CD8-positive, alpha-beta memory T cell (primary cell): ENCODE measurements around the gene SNX5. TPM values are rescaled to one million over a fixed set of nuclear protein-coding genes. Genes with fewer than 3 reads are reported as not detected.
"Not testable (repeated sequence)": the region's sequence is repeated elsewhere in the genome, so short reads cannot be mapped to it uniquely, and the experiment has no call there.

ENCODE experiments used
- CTCF ChIA-PET: fragments of 350-600 bp; sonication (Branson Sonifier 250); formaldehyde crosslinking; loops from one replicate; lab custom pipeline; 2021; ENCODE audit warnings: antibody characterized with exemption; lab: Charles Lee
- POLR2A ChIA-PET: fragments of 350-600 bp; sonication (Branson Sonifier 250); formaldehyde crosslinking; loops from one replicate; lab custom pipeline; 2021; ENCODE audit warnings: antibody characterized with exemption; lab: Charles Lee
- DNase-seq, 5 donors: peaks; one replicate each; pipeline versions ENCODE4 v3.0.0 to v3.0.0-alpha.2; 2020 to 2022; ENCODE audit warnings: mixed read lengths in 1 of 5
- H3K27ac ChIP-seq: one replicate; pipeline ENCODE4 v1.7.0; 2013; ENCODE audit warnings: low read depth, mild to moderate bottlenecking, low read length, moderate library complexity
- H3K27me3 ChIP-seq: 2 replicates; pipeline ENCODE4 v1.7.0; 2013; ENCODE audit warnings: low read length, mild to moderate bottlenecking; ENCODE audit not compliant: insufficient read depth, poor library complexity, severe bottlenecking
- H3K36me3 ChIP-seq: 2 replicates; pipeline ENCODE4 v1.7.0; 2013; ENCODE audit warnings: mild to moderate bottlenecking, low read length, moderate library complexity; ENCODE audit not compliant: insufficient read depth
- H3K4me1 ChIP-seq: 2 replicates; pipeline ENCODE4 v1.7.0; 2013; ENCODE audit warnings: mild to moderate bottlenecking, low read length, moderate library complexity; ENCODE audit not compliant: insufficient read depth
- H3K4me3 ChIP-seq: 2 replicates; pipeline ENCODE4 v1.7.0; 2013; ENCODE audit warnings: mild to moderate bottlenecking, low read length
- H3K9me3 ChIP-seq: 2 replicates; pipeline ENCODE4 v1.7.0; 2013; ENCODE audit warnings: mild to moderate bottlenecking, low read length
- H3K27ac Mint-ChIP-seq, 8 donors: one replicate each; pipeline ENCODE4 v1.8.0; 2020 to 2021; ENCODE audit warnings: mixed read lengths in 8 of 8, mild to moderate bottlenecking in 6 of 8, inconsistent platforms in 3 of 8, moderate library complexity in 3 of 8
- H3K27me3 Mint-ChIP-seq, 2 donors: one replicate each; pipeline ENCODE4 v1.8.0; 2020 to 2021; ENCODE audit warnings: mixed read lengths in 2 of 2, mild to moderate bottlenecking in 1 of 2, moderate library complexity in 1 of 2
- H3K36me3 Mint-ChIP-seq, 3 donors: one replicate each; pipeline ENCODE4 v1.8.0; 2020 to 2021; ENCODE audit warnings: mixed read lengths in 3 of 3, inconsistent platforms in 1 of 3, mild to moderate bottlenecking in 1 of 3
- H3K4me1 Mint-ChIP-seq, 3 donors: one replicate each; pipeline ENCODE4 v1.8.0; 2020 to 2021; ENCODE audit warnings: mixed read lengths in 3 of 3, inconsistent platforms in 1 of 3, mild to moderate bottlenecking in 1 of 3
- H3K4me3 Mint-ChIP-seq, 7 donors: one replicate each; pipeline ENCODE4 v1.8.0; 2020 to 2021; ENCODE audit warnings: mixed read lengths in 7 of 7, mild to moderate bottlenecking in 6 of 7, moderate library complexity in 4 of 7, inconsistent platforms in 2 of 7
- H3K9me3 Mint-ChIP-seq, 5 donors: one replicate each; pipeline ENCODE4 v1.8.0; 2020 to 2022; ENCODE audit warnings: mixed read lengths in 5 of 5, mild to moderate bottlenecking in 3 of 5, moderate library complexity in 2 of 5, inconsistent platforms in 1 of 5
- polyA plus RNA-seq: library from polyadenylated mRNA; unstranded; fragments of 300-500 nt; fragmentation: Illumina TruSeq; gene quantifications from one replicate; pipeline ENCODE4 v1.2.3, GENCODE V29; 2021
- total RNA-seq, 2 experiments: library from RNA; stranded (reverse); gene quantifications; one replicate each; pipeline ENCODE4 v1.2.3, GENCODE V29; 2021

Gene SNX5
- total and polyA plus RNA-seq, 3 experiments from 2014 or later, result 89.0 to 191 (median 174) TPM

DNA sequence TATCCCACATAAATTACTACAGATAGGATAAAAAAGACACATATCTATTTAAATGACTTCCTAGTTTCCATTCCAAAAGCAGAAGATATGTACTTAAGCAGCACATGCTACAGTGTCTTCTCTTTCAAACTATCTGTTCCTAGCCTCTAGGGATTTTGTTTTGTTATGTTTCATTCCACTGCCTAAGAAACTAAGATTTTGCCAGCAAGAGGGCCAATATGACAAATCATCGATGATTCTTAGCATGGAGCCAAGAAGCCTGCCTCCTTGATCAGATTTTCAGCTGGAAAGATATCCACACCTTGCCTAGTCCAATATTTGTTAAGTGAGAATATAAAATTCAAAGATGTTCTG is 7.0 kb downstream of the SNX5 start:
- Histone ChIP-seq H3K27ac (no peak overlapping the region), H3K4me1 (peaks cover 79% of the 10 kb centered on the region), H3K36me3 (no peaks in the 10 kb centered on the region), H3K9me3 (no peaks in the 10 kb centered on the region), H3K4me3 (no peak overlapping the region), H3K27me3 (no peaks in the 10 kb centered on the region)
- H3K27ac Mint-ChIP-seq, result peak overlapping the region in 6 of 8 donors; percentile 33 to 97 (median 52)
- no peak for DNase-seq
- no peaks in the 10 kb centered on the region for H3K9me3 Mint-ChIP-seq
- H3K4me1 Mint-ChIP-seq, result peaks cover 86 to 97% (median 89%) of the 10 kb centered on the region in 3 donors
- H3K4me3 Mint-ChIP-seq, result peak overlapping the region in 6 of 7 donors; percentile 4 to 74 (median 26)
- H3K36me3 Mint-ChIP-seq, result peaks cover 0 to 12% (median 2%) of the 10 kb centered on the region in 3 donors
- ChIA-PET CTCF (interaction anchor here (0.7 to 1.4 kb wide), 2 partner anchors 16 to 23 kb away, joined by 3 to 4 read pairs; no protein-coding TSS in a partner anchor), POLR2A (no interaction called here)
- H3K27me3 Mint-ChIP-seq, result no peaks in the 10 kb centered on the region

- H3K4me3 Mint-ChIP-seq, result peak overlapping the region in 5 of 7 donors; percentile 24 to 74 (median 44)
- POLR2A ChIA-PET, result no interaction called here
Observed at GRCh38 chr20:17960927-17961586, 7.5 kb downstream of the SNX5 start.

DNA sequence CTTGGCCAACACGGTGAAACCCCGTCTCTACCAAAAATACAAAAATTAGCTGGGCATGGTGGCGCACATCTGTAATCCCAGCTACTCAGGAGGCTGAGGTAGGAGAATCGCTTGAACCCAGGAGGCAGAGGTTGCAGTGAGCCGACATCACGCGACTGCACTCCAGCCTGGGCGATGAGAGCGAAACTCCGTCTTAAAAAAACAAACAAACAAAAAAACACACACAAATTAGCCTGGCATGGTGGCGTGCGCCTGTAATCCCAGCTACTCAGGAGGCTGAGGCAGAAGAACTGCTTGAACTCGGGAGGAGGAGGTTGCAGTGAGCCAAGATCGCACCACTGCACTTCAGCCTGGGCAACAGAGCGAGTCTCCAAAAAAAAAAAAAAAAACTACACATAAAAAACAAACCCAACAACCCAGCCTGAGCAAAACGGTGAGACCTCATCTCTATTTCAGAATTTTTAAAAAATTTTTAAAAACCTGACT is 8.2 kb downstream of the SNX5 start:
- Mint-ChIP-seq H3K36me3 (peaks cover 0 to 21% (median 3%) of the 10 kb centered on the region in 3 donors), H3K27ac (peak overlapping the region in 4 of 8 donors; percentile 70 to 78 (median 76)), H3K4me1 (peaks cover 82 to 94% (median 87%) of the 10 kb centered on the region in 3 donors), H3K4me3 (peak overlapping the region in 2 of 7 donors; percentile 66 to 74)
- H3K36me3 ChIP-seq, H3K27me3 ChIP-seq, H3K27me3 Mint-ChIP-seq, POLR2A ChIA-PET, H3K27ac ChIP-seq, H3K9me3 Mint-ChIP-seq, H3K4me3 ChIP-seq, DNase-seq, H3K9me3 ChIP-seq, CTCF ChIA-PET: not testable (repeated sequence)
- H3K4me1 ChIP-seq, result peaks cover 70% of the 10 kb centered on the region

More at GRCh38 chr20:17960927-17961586, 7.5 kb downstream of the SNX5 start:
- peaks cover 74% of the 10 kb centered on the region for H3K4me1 ChIP-seq
- peaks cover 4% of the 10 kb centered on the region for H3K36me3 ChIP-seq
- H3K27ac ChIP-seq, result no peak overlapping the region
- no peaks in the 10 kb centered on the region for H3K27me3 Mint-ChIP-seq
- H3K27me3 ChIP-seq, result no peaks in the 10 kb centered on the region
- H3K36me3 Mint-ChIP-seq, result peaks cover 0 to 15% (median 2%) of the 10 kb centered on the region in 3 donors
- H3K27ac Mint-ChIP-seq, result peak overlapping the region; percentile 15 to 97 (median 62)
- no peaks in the 10 kb centered on the region for H3K9me3 Mint-ChIP-seq
- H3K4me1 Mint-ChIP-seq, result peaks cover 83 to 94% (median 87%) of the 10 kb centered on the region in 3 donors
- CTCF ChIA-PET, result interaction anchor here (1.4 kb wide), 1 partner anchor 22 kb away, joined by 4 read pairs; no protein-coding TSS in a partner anchor
- no peak for DNase-seq
- no peak overlapping the region for H3K4me3 ChIP-seq
- no peaks in the 10 kb centered on the region for H3K9me3 ChIP-seq

GRCh38 chr20:17959257-17959627 is 9.4 kb downstream of the SNX5 start:
- no peak for DNase-seq
- Mint-ChIP-seq H3K4me3 (peak overlapping the region; percentile 13 to 66 (median 44)), H3K9me3 (no peaks in the 10 kb centered on the region), H3K27me3 (no peaks in the 10 kb centered on the region), H3K27ac (peak overlapping the region; percentile 35 to 95 (median 82)), H3K4me1 (peaks cover 77 to 89% (median 84%) of the 10 kb centered on the region in 3 donors), H3K36me3 (peaks cover 4 to 33% (median 11%) of the 10 kb centered on the region in 3 donors)
- Histone ChIP-seq H3K4me1 (peaks cover 58% of the 10 kb centered on the region), H3K36me3 (peaks cover 21% of the 10 kb centered on the region), H3K9me3 (no peaks in the 10 kb centered on the region), H3K27ac (peak overlapping the region; percentile 29), H3K4me3 (peak overlapping the region; percentile 28), H3K27me3 (no peaks in the 10 kb centered on the region)
- POLR2A ChIA-PET, result no interaction called here
- CTCF ChIA-PET, result interaction anchor here (1.2 to 1.9 kb wide), 3 partner anchors 10 to 38 kb away, joined by 3 to 5 read pairs (median 5); no protein-coding TSS in a partner anchor

DNA sequence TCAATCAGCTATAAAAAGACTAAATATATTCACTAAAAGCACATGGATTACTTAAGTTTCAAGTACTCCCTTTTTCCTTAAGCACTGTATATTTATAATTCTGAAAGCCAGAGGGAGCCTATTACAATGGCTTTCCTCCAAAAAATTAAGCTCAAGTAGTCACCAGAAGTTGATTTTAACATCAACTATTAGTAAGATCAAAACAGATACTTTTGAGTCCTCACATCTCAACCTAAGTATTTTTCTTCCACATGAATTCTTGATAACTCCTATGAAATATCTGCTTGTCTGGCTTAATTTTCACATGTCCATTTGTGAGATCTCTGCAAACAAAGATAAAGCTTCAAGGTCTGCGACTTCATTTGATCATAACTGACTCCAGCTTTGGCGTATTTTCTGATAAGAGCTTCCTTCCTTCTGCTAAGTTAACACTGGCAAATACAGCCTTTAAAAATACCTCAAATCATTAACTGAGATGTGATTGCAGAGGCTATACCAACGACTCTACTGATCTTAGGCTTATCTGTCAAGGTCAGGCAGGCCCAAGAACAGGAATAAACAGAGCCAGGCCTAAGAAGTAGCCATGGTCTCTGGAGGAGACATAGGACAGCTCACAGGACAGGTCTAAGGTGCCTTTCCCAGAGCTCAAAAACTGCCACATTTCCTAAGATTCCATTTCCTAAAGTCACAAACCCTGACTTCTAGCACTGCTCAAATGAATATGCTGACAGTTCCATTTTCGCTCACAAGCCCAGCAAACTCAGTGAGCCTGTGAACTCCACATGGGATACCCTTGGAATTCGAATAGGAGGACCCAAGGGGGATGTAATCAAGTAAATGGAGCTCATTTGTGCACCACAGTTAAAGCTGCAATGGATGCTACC is 10.0 kb downstream of the SNX5 start:
- H3K36me3 Mint-ChIP-seq, result peaks cover 4 to 38% (median 17%) of the 10 kb centered on the region in 3 donors
- peak overlapping the region; percentile 28 for H3K4me3 ChIP-seq
- CTCF ChIA-PET, result interaction anchor here (1.2 to 1.9 kb wide), 3 partner anchors 9 to 38 kb away, joined by 3 to 5 read pairs (median 5); no protein-coding TSS in a partner anchor
- no peaks in the 10 kb centered on the region for H3K27me3 ChIP-seq
- DNase-seq, result no peak
- H3K36me3 ChIP-seq, result peaks cover 28% of the 10 kb centered on the region
- no peaks in the 10 kb centered on the region for H3K27me3 Mint-ChIP-seq
- peak overlapping the region; percentile 27 to 88 (median 76) for H3K27ac Mint-ChIP-seq
- POLR2A ChIA-PET, result no interaction called here
- H3K4me3 Mint-ChIP-seq, result peak overlapping the region in 6 of 7 donors; percentile 7 to 66 (median 20)
- H3K9me3 ChIP-seq, result no peaks in the 10 kb centered on the region
- H3K27ac ChIP-seq, result peak overlapping the region; percentile 29
- peaks cover 51% of the 10 kb centered on the region for H3K4me1 ChIP-seq
- H3K4me1 Mint-ChIP-seq, result peaks cover 75 to 85% (median 84%) of the 10 kb centered on the region in 3 donors
- no peaks in the 10 kb centered on the region for H3K9me3 Mint-ChIP-seq

GRCh38 chr20:17957505-17958363 is 10.9 kb downstream of the SNX5 start:
- Histone ChIP-seq H3K9me3 (no peaks in the 10 kb centered on the region), H3K4me1 (peaks cover 43% of the 10 kb centered on the region), H3K4me3 (no peak overlapping the region), H3K27me3 (no peaks in the 10 kb centered on the region), H3K27ac (no peak overlapping the region), H3K36me3 (peaks cover 36% of the 10 kb centered on the region)
- Mint-ChIP-seq H3K27ac (peak overlapping the region; percentile 27 to 86 (median 78)), H3K4me3 (peak overlapping the region in 3 of 7 donors; percentile 15 to 22 (median 21)), H3K4me1 (peaks cover 66 to 82% (median 79%) of the 10 kb centered on the region in 3 donors), H3K9me3 (no peaks in the 10 kb centered on the region), H3K27me3 (no peaks in the 10 kb centered on the region), H3K36me3 (peaks cover 4 to 44% (median 17%) of the 10 kb centered on the region in 3 donors)
- POLR2A ChIA-PET, result no interaction called here
- CTCF ChIA-PET, result interaction anchor here (1.5 to 1.9 kb wide), 3 partner anchors 19 to 39 kb away, joined by 5 to 8 read pairs (median 5); no protein-coding TSS in a partner anchor
- DNase-seq, result no peak
